Type B pancreatic cell (in vitro differentiated cells): ENCODE results near the gene PET117. TPM values are rescaled to one million over a fixed set of nuclear protein-coding genes. Genes with fewer than 3 reads are reported as not detected.
"Not testable (repeated sequence)": the region's sequence is repeated elsewhere in the genome, so short reads cannot be mapped to it uniquely, and the experiment has no call there.

Source experiments
- DNase-seq: peaks from one replicate; pipeline ENCODE4 v3.0.0; 2021; ENCODE audit warnings: mixed read lengths; ENCODE audit not compliant: unreplicated experiment; ENCODE audit errors: extremely low spot score
- H3K27ac Mint-ChIP-seq: 2 replicates; pipeline ENCODE4 v1.8.0; 2021; ENCODE audit warnings: mild to moderate bottlenecking, mixed read lengths
- H3K27me3 Mint-ChIP-seq: 2 replicates; pipeline ENCODE4 v1.8.0; 2021; ENCODE audit warnings: mixed read lengths
- H3K36me3 Mint-ChIP-seq: 2 replicates; pipeline ENCODE4 v1.8.0; 2021; ENCODE audit warnings: mixed read lengths
- H3K4me1 Mint-ChIP-seq: one replicate; pipeline ENCODE4 v1.8.0; 2021; ENCODE audit warnings: mixed read lengths; ENCODE audit not compliant: unreplicated experiment
- H3K4me3 Mint-ChIP-seq: 2 replicates; pipeline ENCODE4 v1.8.0; 2021; ENCODE audit warnings: mild to moderate bottlenecking, mixed read lengths
- H3K9me3 Mint-ChIP-seq: 2 replicates; pipeline ENCODE4 v1.8.0; 2021; ENCODE audit warnings: mixed read lengths
- CTCF ChIP-seq: fragments of 200-600 bp; sonication (generic); conservative IDR thresholded peaks from 2 replicates; pipeline ENCODE4 v1.5.0; 2021; ENCODE audit warnings: antibody characterized with exemption, mild to moderate bottlenecking
- long read RNA-seq: library from polyadenylated mRNA; unstranded; transcript quantifications from one replicate; pipeline ENCODE4 v2.0.0, GENCODE V29; 2020
- total RNA-seq: library from RNA; stranded (reverse); gene quantifications from 2 replicates; pipeline ENCODE4 v1.2.1, GENCODE V29; 2021; ENCODE audit warnings: low replicate concordance

The PET117 gene, protein sequence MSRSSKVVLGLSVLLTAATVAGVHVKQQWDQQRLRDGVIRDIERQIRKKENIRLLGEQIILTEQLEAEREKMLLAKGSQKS
- total RNA-seq, result 17.8 and 18.7 TPM in 2 replicates
- long read RNA-seq, transcript PET117-201 (2 exons, 1,141 nt), result major isoform, 32 of 32 reads
- long read RNA-seq, partial matches to known transcripts, result 0 of 32 reads
- long read RNA-seq, other reads (novel, unspliced or antisense), result 0 of 32 reads

- Mint-ChIP-seq H3K27ac (peak within 1 kb of the TSS; percentile 87), H3K27me3 (peaks cover 4% of the 10 kb centered on the region), H3K4me3 (peak within 1 kb of the TSS; percentile 82), H3K9me3 (no peaks in the 10 kb centered on the region), H3K4me1 (peaks cover 20% of the 10 kb centered on the region), H3K36me3 (peaks cover 11% of the 10 kb centered on the region)
- peak; percentile 95 for DNase-seq
- TF ChIP-seq CTCF, result no peak
These were observed at the start of gene PET117, which contains the start of gene KAT14 for GRCh38 chr20:18137412-18138265. Gene PET117, plus strand, starts transcription at chr20:18137863. Its CDS starts 93 bp downstream, at chr20:18137956. Gene KAT14, plus strand, starts transcription at chr20:18137863. Its CDS starts 4,798 bp downstream, at chr20:18142661.

DNA sequence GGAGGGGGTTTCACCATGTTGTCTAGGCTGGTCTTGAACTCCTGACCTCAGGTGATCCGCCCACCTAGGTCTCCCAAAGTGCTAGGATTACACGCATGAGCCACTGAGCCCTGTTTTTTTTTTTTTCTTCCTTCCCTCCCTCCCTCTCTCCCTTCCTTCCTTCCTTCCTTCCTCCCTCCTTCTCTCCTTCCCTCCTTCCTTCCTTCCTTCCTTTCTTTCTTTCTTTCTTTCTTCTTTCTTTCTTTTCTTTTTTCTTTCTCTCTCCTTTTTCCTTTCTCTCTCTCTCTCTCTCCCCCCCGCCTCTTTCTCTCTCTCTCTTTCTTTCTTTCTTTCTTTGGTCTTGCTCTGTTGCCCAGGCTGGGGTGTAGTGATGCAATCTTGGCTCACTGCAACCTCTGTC lies 49.4 kb upstream of the PET117 start:
- not testable (repeated sequence) for H3K9me3 Mint-ChIP-seq, H3K4me3 Mint-ChIP-seq, H3K27ac Mint-ChIP-seq, H3K36me3 Mint-ChIP-seq, H3K27me3 Mint-ChIP-seq, H3K4me1 Mint-ChIP-seq
- peak; percentile 8 for DNase-seq

DNA sequence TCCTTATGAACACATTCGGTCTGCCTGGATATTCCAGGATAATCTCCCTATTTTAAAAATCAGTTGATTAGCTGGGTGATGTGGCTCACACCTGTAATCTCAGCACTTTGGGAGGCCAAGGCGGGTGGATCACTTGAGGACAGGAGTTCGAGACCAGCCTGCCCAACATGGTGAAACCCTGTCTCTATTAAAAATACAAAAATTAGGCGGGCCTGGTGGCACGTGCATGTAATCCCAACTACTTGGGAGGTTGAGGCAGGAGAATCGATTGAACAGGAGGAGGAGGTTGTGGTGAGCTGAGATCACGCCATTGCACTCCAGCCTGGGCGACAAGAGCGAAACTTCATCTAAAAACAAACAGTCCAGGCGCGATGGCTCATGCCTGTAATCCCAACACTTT lies 48.8 kb upstream of the PET117 start:
- peak; percentile 16 for DNase-seq
- H3K4me1 Mint-ChIP-seq, H3K4me3 Mint-ChIP-seq, H3K27me3 Mint-ChIP-seq, H3K36me3 Mint-ChIP-seq, H3K27ac Mint-ChIP-seq, H3K9me3 Mint-ChIP-seq: not testable (repeated sequence)

DNA sequence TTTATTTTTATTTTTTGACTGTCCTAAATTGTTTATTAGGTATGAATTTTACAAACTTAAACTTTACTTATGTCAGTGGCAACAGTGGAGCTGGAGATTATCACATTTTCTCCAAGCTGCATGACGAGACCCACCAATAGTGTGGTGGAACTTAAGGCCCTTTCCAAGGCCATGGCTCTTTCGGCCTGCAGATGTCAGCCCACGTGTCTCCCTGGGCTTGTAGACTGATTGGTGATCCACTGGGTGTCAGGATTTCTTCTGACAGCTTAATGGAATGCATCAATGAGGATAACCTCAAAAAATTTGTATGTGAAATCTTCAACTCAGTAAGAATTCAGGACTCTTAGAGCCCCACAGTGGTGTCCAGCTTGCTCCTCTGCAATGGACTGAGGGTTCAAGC lies 47.6 kb upstream of the PET117 start:
- no peak for TF ChIP-seq CTCF
- Mint-ChIP-seq H3K4me1 (no peaks in the 10 kb centered on the region), H3K9me3 (no peaks in the 10 kb centered on the region), H3K36me3 (no peaks in the 10 kb centered on the region), H3K27me3 (peaks cover 4% of the 10 kb centered on the region), H3K4me3 (no peak overlapping the region), H3K27ac (no peak overlapping the region)
- peak; percentile 22 for DNase-seq

- H3K4me1 Mint-ChIP-seq, result no peaks in the 10 kb centered on the region
- no peak overlapping the region for H3K4me3 Mint-ChIP-seq
- DNase-seq, result peak; percentile 44
- TF ChIP-seq CTCF, result no peak
- H3K36me3 Mint-ChIP-seq, result no peaks in the 10 kb centered on the region
- H3K27ac Mint-ChIP-seq, result no peak overlapping the region
- peaks cover 4% of the 10 kb centered on the region for H3K27me3 Mint-ChIP-seq
- no peaks in the 10 kb centered on the region for H3K9me3 Mint-ChIP-seq
These were observed 47.2 kb upstream of the PET117 start for GRCh38 chr20:18090477-18090876.

DNA sequence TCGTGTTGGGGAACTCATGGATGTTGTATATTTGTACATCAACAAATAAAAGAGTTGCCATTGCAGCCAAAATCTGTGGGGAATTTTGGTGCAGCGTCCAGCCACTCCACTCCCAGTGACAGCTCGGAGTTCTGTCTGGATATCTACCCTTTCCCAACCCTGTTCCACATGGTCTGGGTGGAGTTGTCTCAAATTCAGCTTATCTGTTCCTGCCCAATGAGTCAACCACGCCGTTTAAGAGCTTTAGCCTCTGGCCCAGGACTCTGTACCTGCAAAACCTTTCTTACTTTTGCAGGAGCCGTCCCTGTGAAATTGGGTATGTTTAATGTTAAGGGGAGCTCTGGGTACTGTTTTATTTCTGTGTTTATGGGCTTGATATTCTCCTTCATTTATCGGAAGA lies 46.0 kb upstream of the PET117 start:
- TF ChIP-seq CTCF, result no peak
- no peak overlapping the region for H3K4me3 Mint-ChIP-seq
- no peaks in the 10 kb centered on the region for H3K36me3 Mint-ChIP-seq
- no peak for DNase-seq
- no peak overlapping the region for H3K27ac Mint-ChIP-seq
- peaks cover 4% of the 10 kb centered on the region for H3K27me3 Mint-ChIP-seq
- H3K9me3 Mint-ChIP-seq, result no peaks in the 10 kb centered on the region
- no peaks in the 10 kb centered on the region for H3K4me1 Mint-ChIP-seq
